HEK293 (cell line): Measurements from ENCODE around the gene FAAH.
"Not testable (repeated sequence)": the region's sequence is repeated elsewhere in the genome, so short reads cannot be mapped to it uniquely, and the experiment has no call there.

ENCODE experiments used
- CTCF ChIA-PET: fragments of 350-600 bp; formaldehyde crosslinking; extraction: SDS; loops from one replicate; lab custom pipeline; 2021; ENCODE audit warnings: antibody characterized with exemption; lab: Yijun Ruan, JAX
- POLR2A ChIA-PET: fragments of 300-600 bp; formaldehyde crosslinking; extraction: SDS; loops from one replicate; lab custom pipeline; 2020; ENCODE audit warnings: antibody characterized with exemption, inconsistent platforms; lab: Yijun Ruan, JAX
- H3K27ac ChIP-seq: fragments of 200-500 bp; sonication (Bioruptor generic); 2 replicates; pipeline ENCODE4 v1.5.1; 2014; ENCODE audit warnings: low read depth, low read length, control low read depth, inconsistent platforms; ENCODE audit errors: extremely low read depth
- H3K36me3 ChIP-seq, 2 experiments: fragments of 200-500 bp in 1 of 2; sonication (Bioruptor generic) in 1 of 2; 1 replicate in 1 of 2; 2 replicates in 1 of 2; pipeline ENCODE4 v1.5.1; 2014 to 2017; ENCODE audit warnings: inconsistent platforms in 2 of 2, low read length in 2 of 2; ENCODE audit not compliant: control insufficient read depth in 2 of 2, insufficient read depth in 1 of 2
- H3K4me1 ChIP-seq: fragments of 200-500 bp; sonication (Bioruptor generic); 2 replicates; pipeline ENCODE4 v1.5.1; 2014; ENCODE audit warnings: mild to moderate bottlenecking, low read length, inconsistent platforms; ENCODE audit not compliant: control insufficient read depth, insufficient read depth
- H3K4me3 ChIP-seq: 2 replicates; pipeline ENCODE4 v1.5.1; 2011; ENCODE audit warnings: low read depth, mild to moderate bottlenecking, control low read depth, low read length, moderate library complexity
- H3K9me3 ChIP-seq: fragments of 200-500 bp; sonication (Bioruptor generic); 2 replicates; pipeline ENCODE4 v1.5.1; 2014; ENCODE audit warnings: low read depth, low read length, inconsistent platforms; ENCODE audit not compliant: control insufficient read depth, insufficient read depth
- GLIS1 ChIP-seq: fragments of 450-650 bp; formaldehyde crosslinking; IDR thresholded peaks from 2 replicates; pipeline ENCODE4 v1.5.1; 2016; ENCODE audit warnings: missing biosample characterization, missing genetic modification characterization
- PATZ1 ChIP-seq: fragments of 450-650 bp; formaldehyde crosslinking; IDR thresholded peaks from 2 replicates; pipeline ENCODE4 v1.5.1; 2016; ENCODE audit warnings: missing biosample characterization, missing genetic modification characterization
- SALL2 ChIP-seq: fragments of 450-650 bp; formaldehyde crosslinking; IDR thresholded peaks from 2 replicates; pipeline ENCODE4 v1.5.0; 2017; ENCODE audit warnings: missing biosample characterization, mild to moderate bottlenecking, missing genetic modification characterization, borderline replicate concordance
- ZBTB6 ChIP-seq: fragments of 450-650 bp; formaldehyde crosslinking; IDR thresholded peaks from 2 replicates; pipeline ENCODE4 v1.5.1; 2017; ENCODE audit warnings: missing biosample characterization, missing genetic modification characterization
- ZNF140 ChIP-seq: fragments of 450-650 bp; formaldehyde crosslinking; IDR thresholded peaks from 2 replicates; pipeline ENCODE4 v1.5.1; 2016; ENCODE audit warnings: missing biosample characterization, missing genetic modification characterization
- ZNF146 ChIP-seq: fragments of 450-650 bp; formaldehyde crosslinking; IDR thresholded peaks from 2 replicates; pipeline ENCODE4 v1.5.1; 2016; ENCODE audit warnings: missing biosample characterization, missing genetic modification characterization
- ZNF169 ChIP-seq: fragments of 450-650 bp; formaldehyde crosslinking; IDR thresholded peaks from 2 replicates; pipeline ENCODE4 v1.5.1; 2016; ENCODE audit warnings: missing biosample characterization, missing genetic modification characterization
- ZNF19 ChIP-seq: fragments of 450-650 bp; formaldehyde crosslinking; IDR thresholded peaks from 2 replicates; pipeline ENCODE4; 2016; ENCODE audit warnings: missing biosample characterization, missing genetic modification characterization, low read depth
- ZNF202 ChIP-seq: fragments of 450-650 bp; formaldehyde crosslinking; IDR thresholded peaks from 2 replicates; pipeline ENCODE4 v1.5.1; 2016; ENCODE audit warnings: missing biosample characterization, missing genetic modification characterization, borderline replicate concordance
- ZNF211 ChIP-seq: fragments of 450-650 bp; formaldehyde crosslinking; IDR thresholded peaks from 2 replicates; pipeline ENCODE4 v1.5.1; 2016; ENCODE audit warnings: low read depth, missing biosample characterization, missing genetic modification characterization
- ZNF239 ChIP-seq: fragments of 450-650 bp; formaldehyde crosslinking; IDR thresholded peaks from 2 replicates; pipeline ENCODE4 v1.5.1; 2016; ENCODE audit warnings: missing biosample characterization, missing genetic modification characterization
- ZNF404 ChIP-seq: fragments of 450-650 bp; formaldehyde crosslinking; IDR thresholded peaks from 2 replicates; pipeline ENCODE4 v1.5.1; 2017; ENCODE audit warnings: missing biosample characterization, missing genetic modification characterization
- ZNF433 ChIP-seq: fragments of 450-650 bp; formaldehyde crosslinking; IDR thresholded peaks from 2 replicates; pipeline ENCODE4 v1.5.1; 2016; ENCODE audit warnings: missing biosample characterization, missing genetic modification characterization, low read depth
- ZNF549 ChIP-seq: fragments of 450-650 bp; IDR thresholded peaks from 2 replicates; pipeline ENCODE4 v1.5.1; 2018; ENCODE audit warnings: missing biosample characterization, missing genetic modification characterization, mild to moderate bottlenecking, inconsistent platforms, moderate library complexity
- ZNF555 ChIP-seq: fragments of 450-650 bp; formaldehyde crosslinking; conservative IDR thresholded peaks from 2 replicates; pipeline ENCODE4 v1.5.1; 2017; ENCODE audit warnings: missing biosample characterization, mild to moderate bottlenecking, missing genetic modification characterization, inconsistent platforms
- ZNF677 ChIP-seq: fragments of 450-650 bp; IDR thresholded peaks from 2 replicates; pipeline ENCODE4 v1.5.0; 2018; ENCODE audit warnings: missing biosample characterization, mild to moderate bottlenecking, missing genetic modification characterization, moderate library complexity
- ZNF777 ChIP-seq: fragments of 450-650 bp; formaldehyde crosslinking; IDR thresholded peaks from 2 replicates; pipeline ENCODE4 v1.5.1; 2017; ENCODE audit warnings: missing biosample characterization, missing genetic modification characterization, borderline replicate concordance
- ZNF791 ChIP-seq: fragments of 450-650 bp; formaldehyde crosslinking; IDR thresholded peaks from 2 replicates; pipeline ENCODE4 v1.5.1; 2016; ENCODE audit warnings: missing biosample characterization, missing genetic modification characterization
- ZSCAN18 ChIP-seq: fragments of 450-650 bp; formaldehyde crosslinking; IDR thresholded peaks from 2 replicates; pipeline ENCODE4 v1.5.1; 2016; ENCODE audit warnings: missing biosample characterization, missing genetic modification characterization
- ZSCAN23 ChIP-seq: fragments of 450-650 bp; formaldehyde crosslinking; IDR thresholded peaks from 2 replicates; pipeline ENCODE4 v1.5.1; 2016; ENCODE audit warnings: missing biosample characterization, missing genetic modification characterization

Gene FAAH

GRCh38 chr1:46363121-46363520 is 31.0 kb upstream of the FAAH start:
- Histone ChIP-seq H3K4me1 (no peaks in the 10 kb centered on the region), H3K4me3 (no peak overlapping the region), H3K27ac (no peak overlapping the region), H3K9me3 (no peaks in the 10 kb centered on the region), H3K36me3 (peaks cover 47 to 66% of the 10 kb centered on the region in 2 experiments)
- ChIA-PET POLR2A (interaction anchor here (0.5 kb wide), 1 partner anchor 14 kb away, joined by 3 read pairs; no protein-coding TSS in a partner anchor), CTCF (interaction anchor here (1.2 kb wide), 1 partner anchor 23 kb away, joined by 3 read pairs; the partner anchor contains the start of gene NSUN4)
- TF ChIP-seq ZNF239 (no peak), ZNF404 (no peak), ZNF19 (tag by site-specific recombination) (no peak), ZSCAN18 (tag by site-specific recombination) (no peak), ZNF140 (no peak), SALL2 (tag by site-specific recombination) (no peak)

- POLR2A ChIA-PET: interaction anchor here (1.1 kb wide), 1 partner anchor 24 kb away, joined by 3 read pairs; the partner anchor contains the start of gene NSUN4
- CTCF ChIA-PET: interaction anchor here (0.6 to 1.2 kb wide), 3 partner anchors 17 to 83 kb away, joined by 3 read pairs; partner anchors contain the start of gene NSUN4
- H3K4me1 ChIP-seq: no peaks in the 10 kb centered on the region
- TF ChIP-seq ZNF169: no peak
- H3K4me3 ChIP-seq: no peak overlapping the region
- H3K27ac ChIP-seq: no peak overlapping the region
- no peaks in the 10 kb centered on the region for H3K9me3 ChIP-seq
- H3K36me3 ChIP-seq: peaks cover 35 to 66% of the 10 kb centered on the region in 2 experiments
Measured at GRCh38 chr1:46364612-46365011, 29.5 kb upstream of the FAAH start.

- POLR2A ChIA-PET, H3K4me3 ChIP-seq, CTCF ChIA-PET, H3K4me1 ChIP-seq, H3K27ac ChIP-seq, H3K9me3 ChIP-seq: not testable (repeated sequence)
- peaks cover 32 to 58% of the 10 kb centered on the region in 2 experiments for H3K36me3 ChIP-seq
Measured at GRCh38 chr1:46365796-46366195, 28.3 kb upstream of the FAAH start.

GRCh38 chr1:46367072-46367471 is 27.0 kb upstream of the FAAH start:
- no peak overlapping the region for H3K27ac ChIP-seq
- CTCF ChIA-PET: interaction anchor here (0.8 to 0.9 kb wide), 2 partner anchors 10 to 51 kb away, joined by 3 read pairs; no protein-coding TSS in a partner anchor
- no peak overlapping the region for H3K4me3 ChIP-seq
- no peaks in the 10 kb centered on the region for H3K9me3 ChIP-seq
- peaks cover 28 to 45% of the 10 kb centered on the region in 2 experiments for H3K36me3 ChIP-seq
- TF ChIP-seq GLIS1 (tag by site-specific recombination) (no peak), ZNF555 (tag by site-specific recombination) (no peak), ZBTB6 (tag by site-specific recombination) (no peak), ZNF791 (tag by site-specific recombination) (no peak), ZNF202 (tag by site-specific recombination) (no peak), ZNF677 (tag by site-specific recombination) (no peak), ZNF433 (tag by site-specific recombination) (no peak), ZNF146 (tag by site-specific recombination) (no peak), ZSCAN23 (no peak), PATZ1 (tag by site-specific recombination) (no peak), ZNF211 (tag by site-specific recombination) (no peak), ZNF549 (tag by site-specific recombination) (no peak), ZNF777 (tag by site-specific recombination) (no peak)
- POLR2A ChIA-PET: interaction anchor here (0.6 to 0.7 kb wide), 2 partner anchors 27 to 49 kb away, joined by 4 read pairs; no protein-coding TSS in a partner anchor
- no peaks in the 10 kb centered on the region for H3K4me1 ChIP-seq

- H3K4me1 ChIP-seq, H3K9me3 ChIP-seq, H3K27ac ChIP-seq, H3K4me3 ChIP-seq: not testable (repeated sequence)
- peaks cover 24 to 39% of the 10 kb centered on the region in 2 experiments for H3K36me3 ChIP-seq
- ChIA-PET CTCF (interaction anchor here (0.6 to 1.0 kb wide), 4 partner anchors 18 to 160 kb away, joined by 3 to 5 read pairs (median 3); no protein-coding TSS in a partner anchor), POLR2A (interaction anchor here (0.6 to 0.7 kb wide), 3 partner anchors 24 to 50 kb away, joined by 4 read pairs; no protein-coding TSS in a partner anchor)
Measured at GRCh38 chr1:46367701-46368100, 26.4 kb upstream of the FAAH start.
